Loucy (cell line): ENCODE measurements around the gene CCDC6.

Source experiments
- H2AFZ ChIP-seq: fragments of 200-600 bp; sonication (generic); 2 replicates; pipeline ENCODE4 v1.6.0; 2016; ENCODE audit warnings: antibody characterized with exemption, mild to moderate bottlenecking, low read length, moderate library complexity
- H3F3A ChIP-seq: fragments of 200-600 bp; 2 replicates; pipeline ENCODE4 v1.6.0; 2016; ENCODE audit warnings: antibody characterized with exemption, low read depth, mild to moderate bottlenecking
- H3K27me3 ChIP-seq: fragments of 200-600 bp; sonication (generic); 2 replicates; pipeline ENCODE4 v1.6.1; 2014; ENCODE audit warnings: low read length, mild to moderate bottlenecking; ENCODE audit not compliant: insufficient read depth, poor library complexity, severe bottlenecking
- H3K36me3 ChIP-seq: fragments of 200-600 bp; sonication (generic); 2 replicates; pipeline ENCODE4 v1.6.1; 2016; ENCODE audit warnings: low read length; ENCODE audit not compliant: insufficient read depth
- H3K4me1 ChIP-seq: fragments of 200-600 bp; sonication (generic); 2 replicates; pipeline ENCODE4 v1.5.1; 2014; ENCODE audit warnings: low read length, mild to moderate bottlenecking; ENCODE audit not compliant: insufficient read depth, poor library complexity, severe bottlenecking
- H3K4me2 ChIP-seq: fragments of 200-600 bp; sonication (generic); 2 replicates; pipeline ENCODE4 v1.6.0; 2014; ENCODE audit warnings: antibody characterized with exemption, low read length, low read depth, mild to moderate bottlenecking; ENCODE audit not compliant: poor library complexity, severe bottlenecking
- H3K4me3 ChIP-seq: fragments of 200-600 bp; sonication (generic); 2 replicates; pipeline ENCODE4 v1.5.1; 2014; ENCODE audit warnings: low read length, mild to moderate bottlenecking, mixed read lengths; ENCODE audit not compliant: poor library complexity, severe bottlenecking
- H3K79me2 ChIP-seq: fragments of 200-600 bp; sonication (generic); 2 replicates; pipeline ENCODE4 v1.6.1; 2014; ENCODE audit warnings: low read length; ENCODE audit not compliant: insufficient read depth
- H3K9ac ChIP-seq: fragments of 200-600 bp; sonication (generic); 2 replicates; pipeline ENCODE4 v1.6.0; 2014; ENCODE audit warnings: mild to moderate bottlenecking, low read depth, low read length, moderate library complexity; ENCODE audit not compliant: poor library complexity, severe bottlenecking
- H3K9me2 ChIP-seq: fragments of 200-600 bp; sonication (generic); replicated peaks from 2 replicates; pipeline ENCODE4 v1.6.1; 2016; ENCODE audit warnings: low read depth, low read length, mixed read lengths
- H3K9me3 ChIP-seq: fragments of 200-600 bp; sonication (generic); 2 replicates; pipeline ENCODE4 v1.6.1; 2014; ENCODE audit warnings: mild to moderate bottlenecking, antibody characterized with exemption, low read length, low read depth; ENCODE audit not compliant: insufficient read depth
- H4K20me1 ChIP-seq: fragments of 200-600 bp; sonication (generic); 2 replicates; pipeline ENCODE4 v1.6.0; 2014; ENCODE audit warnings: antibody characterized with exemption, low read length, mild to moderate bottlenecking; ENCODE audit not compliant: insufficient read depth, poor library complexity, severe bottlenecking
- CTCF ChIP-seq: fragments of 200-600 bp; sonication (generic); conservative IDR thresholded peaks from 2 replicates; pipeline ENCODE4 v1.5.1; 2014; ENCODE audit warnings: mild to moderate bottlenecking, antibody characterized with exemption, low read length
- EZH2phosphoT487 ChIP-seq: fragments of 200-600 bp; IDR thresholded peaks from 2 replicates; pipeline ENCODE4 v1.6.1; 2018; ENCODE audit warnings: antibody characterized with exemption, mild to moderate bottlenecking, moderate library complexity, borderline replicate concordance

Gene CCDC6

GRCh38 chr10:59864141-59864962, 42.0 kb downstream of the CCDC6 start:
- TF ChIP-seq EZH2phosphoT487 (no peak), CTCF (no peak)
- Histone ChIP-seq H2AFZ (no peak overlapping the region), H3K4me3 (peak overlapping the region; percentile 59), H3K4me1 (peaks cover 13% of the 10 kb centered on the region), H3K27me3 (no peaks in the 10 kb centered on the region), H3K79me2 (peaks cover 83% of the 10 kb centered on the region), H3F3A (0 out of 2 replicates have a peak, but pooled peaks cover 2% of the 10 kb centered on the region), H3K9ac (peak overlapping the region; percentile 20), H3K9me2 (no peaks in the 10 kb centered on the region), H3K4me2 (peak overlapping the region; percentile 76), H3K9me3 (0 out of 2 replicates have a peak, but pooled peaks cover 5% of the 10 kb centered on the region), H4K20me1 (peaks cover 22% of the 10 kb centered on the region), H3K36me3 (no peaks in the 10 kb centered on the region)

- Histone ChIP-seq H2AFZ (no peak overlapping the region), H3K4me3 (no peak overlapping the region), H3K4me2 (no peak overlapping the region), H3K4me1 (peaks cover 5% of the 10 kb centered on the region), H3K9me2 (no peaks in the 10 kb centered on the region), H4K20me1 (peaks cover 14% of the 10 kb centered on the region), H3K36me3 (no peaks in the 10 kb centered on the region), H3K9me3 (0 out of 2 replicates have a peak, but pooled peaks cover 5% of the 10 kb centered on the region), H3K9ac (no peak overlapping the region), H3K79me2 (peaks cover 90% of the 10 kb centered on the region), H3F3A (no peaks in the 10 kb centered on the region), H3K27me3 (no peaks in the 10 kb centered on the region)
- TF ChIP-seq EZH2phosphoT487 (no peak), CTCF (no peak)
Observed at GRCh38 chr10:59859570-59859969, 46.8 kb downstream of the CCDC6 start.

GRCh38 chr10:59857921-59858320, 48.4 kb downstream of the CCDC6 start:
- Histone ChIP-seq H3K9ac (no peak overlapping the region), H3K36me3 (no peaks in the 10 kb centered on the region), H4K20me1 (peaks cover 6% of the 10 kb centered on the region), H3K9me3 (0 out of 2 replicates have a peak, but pooled peaks cover 5% of the 10 kb centered on the region), H3K79me2 (peaks cover 93% of the 10 kb centered on the region), H3K27me3 (no peaks in the 10 kb centered on the region), H3K4me2 (no peak overlapping the region), H3K9me2 (no peaks in the 10 kb centered on the region), H2AFZ (no peak overlapping the region), H3F3A (no peaks in the 10 kb centered on the region), H3K4me3 (no peak overlapping the region), H3K4me1 (no peaks in the 10 kb centered on the region)
- no peak for TF ChIP-seq CTCF
- no peak for TF ChIP-seq EZH2phosphoT487
